HG03342 (cell line): ENCODE results near the gene PSD2.

Source experiments
- ATAC-seq: cut with Tn5 transposase; IDR thresholded peaks from one replicate; pipeline ENCODE4 v1.9.1; 2021; ENCODE audit warnings: mild to moderate bottlenecking, moderate library complexity; ENCODE audit not compliant: unreplicated experiment

The PSD2 gene

DNA sequence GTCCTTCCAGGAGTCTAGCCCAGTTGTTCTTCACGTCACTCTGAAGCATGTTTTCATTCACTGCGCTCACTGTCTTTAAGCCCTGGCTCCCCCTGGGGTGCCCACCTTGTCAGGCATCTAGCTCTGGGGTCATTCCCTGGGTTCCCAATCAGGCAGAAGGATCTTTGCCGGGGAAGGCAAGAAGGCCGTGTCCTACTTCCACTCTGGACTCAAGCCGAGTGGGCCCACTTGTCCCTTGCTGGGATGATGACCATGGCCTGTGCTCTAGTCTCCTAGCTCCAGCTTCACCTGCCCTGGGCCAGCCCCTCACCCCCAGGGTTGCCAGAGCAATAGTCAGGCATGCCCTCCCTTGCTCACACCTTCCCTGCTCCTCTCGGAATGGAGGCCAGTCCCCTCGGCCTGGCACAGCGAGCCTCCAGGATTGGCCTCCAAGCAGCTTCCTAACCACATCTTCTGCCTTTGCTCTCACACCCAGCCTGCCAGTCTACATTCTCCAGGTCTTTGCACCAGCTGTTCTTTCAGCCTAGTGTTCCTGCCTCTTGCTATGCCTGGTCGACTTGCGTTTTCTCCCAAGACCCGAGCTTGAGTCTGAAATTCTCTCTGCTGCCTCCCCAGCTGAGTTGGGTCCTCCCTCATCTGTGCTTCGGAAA lies 32.2 kb upstream of the PSD2 start:
- ATAC-seq: no peak

DNA sequence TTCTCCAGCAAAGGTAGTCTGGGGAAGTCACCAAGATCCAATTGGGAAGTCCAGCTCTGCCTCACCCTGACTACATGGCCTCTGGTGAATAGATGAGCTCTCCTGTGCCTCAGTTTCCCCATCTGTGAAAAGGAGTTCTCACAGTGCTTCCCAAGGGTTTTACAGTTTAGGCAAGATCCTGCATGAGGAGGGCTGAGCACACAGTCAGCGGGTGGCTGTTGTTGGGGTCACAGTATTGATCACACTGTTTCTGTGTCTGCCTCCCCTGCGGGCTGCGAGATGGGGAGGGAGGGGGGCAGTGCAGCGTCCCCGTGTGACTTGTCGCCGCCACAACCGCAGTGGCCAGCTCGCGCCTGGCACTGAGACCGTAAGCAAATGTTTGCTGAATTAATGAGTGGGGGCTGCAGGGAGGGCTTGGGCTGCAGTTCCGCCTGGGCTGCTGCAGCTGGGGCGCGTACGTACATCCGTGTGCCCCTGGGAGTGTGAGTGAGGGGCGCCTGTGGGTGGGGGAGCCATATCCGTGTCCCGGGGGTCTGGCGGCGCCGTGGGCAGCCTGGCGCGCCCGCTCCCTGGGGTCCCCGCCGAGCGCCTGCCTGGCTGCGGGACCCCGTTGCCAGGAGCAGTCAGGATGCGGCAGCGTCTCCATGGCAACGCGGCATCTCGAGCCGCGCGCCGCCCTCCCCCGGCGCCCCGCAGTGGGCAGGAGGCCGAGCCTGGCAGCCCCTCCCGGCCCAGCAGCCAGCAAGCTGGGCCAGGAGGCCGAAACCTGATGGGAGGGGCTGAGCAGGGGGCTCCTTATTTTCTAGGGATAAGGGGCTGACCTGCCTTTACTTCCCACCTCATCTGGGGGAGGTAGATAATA lies 31.4 kb upstream of the PSD2 start:
- no peak for ATAC-seq

DNA sequence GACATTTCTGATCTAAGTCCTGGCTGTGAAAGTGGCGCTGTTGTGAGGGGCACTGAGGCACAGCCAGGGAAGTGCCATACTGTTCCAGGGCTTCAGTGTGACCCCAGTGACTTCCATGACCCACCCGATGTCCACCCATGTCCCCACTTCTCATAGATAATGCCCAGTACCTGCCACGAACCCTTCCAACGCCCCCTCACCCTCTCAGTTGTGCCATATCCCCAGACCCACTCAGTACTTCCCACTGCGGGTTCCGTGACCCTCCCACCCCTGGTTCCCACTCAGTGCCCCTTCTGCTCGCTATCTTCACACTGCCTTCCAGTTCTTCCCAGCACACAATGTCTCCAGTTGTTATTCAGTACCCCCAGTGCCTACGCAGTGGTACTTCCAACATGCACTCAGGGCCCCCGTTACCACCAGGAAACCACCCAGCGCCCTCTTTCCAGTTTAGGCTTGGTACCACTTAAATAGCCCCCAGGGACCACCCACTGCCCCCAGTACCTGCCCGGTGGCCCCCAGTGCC lies 30.7 kb upstream of the PSD2 start:
- no peak for ATAC-seq

DNA sequence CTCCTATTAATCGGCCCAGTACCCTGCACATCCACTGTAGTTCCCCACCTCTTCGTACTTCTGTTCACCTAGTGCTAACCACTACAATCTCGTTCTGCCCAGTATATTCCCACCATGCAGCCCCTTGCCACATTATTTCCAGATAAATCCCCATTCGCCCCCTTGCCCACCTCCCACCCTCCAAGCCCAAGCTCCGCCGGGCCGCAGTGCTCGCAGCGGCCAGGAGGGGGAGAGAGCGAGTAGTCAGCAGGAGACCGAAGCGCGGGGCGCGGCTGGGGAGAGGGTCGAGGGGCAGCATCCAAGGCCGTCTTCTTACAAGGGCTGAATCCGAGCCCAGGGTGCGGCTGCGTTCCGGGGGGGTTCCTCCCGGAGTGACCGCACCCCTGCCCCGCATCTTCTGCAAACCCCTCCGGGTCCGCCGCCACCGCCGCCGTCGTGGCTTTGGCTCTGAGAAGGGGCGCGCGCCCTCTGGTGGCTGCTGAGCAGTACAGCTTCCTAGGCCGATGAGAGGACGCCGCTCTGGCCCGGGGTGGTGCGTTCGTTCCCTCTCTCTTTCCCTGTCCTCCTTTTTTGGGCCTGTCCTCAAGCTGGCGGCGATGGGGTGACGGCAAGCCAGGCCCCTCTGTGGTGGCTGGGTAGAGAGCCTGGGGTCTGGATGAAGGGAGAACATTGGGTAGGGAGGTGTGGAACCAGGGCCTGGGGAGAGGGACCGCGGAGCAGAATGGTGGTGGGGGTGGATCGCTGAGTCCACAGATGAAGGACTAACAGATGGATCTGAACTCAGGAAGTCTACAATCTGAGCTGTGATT lies 30.0 kb upstream of the PSD2 start:
- peak; percentile 75 for ATAC-seq

DNA sequence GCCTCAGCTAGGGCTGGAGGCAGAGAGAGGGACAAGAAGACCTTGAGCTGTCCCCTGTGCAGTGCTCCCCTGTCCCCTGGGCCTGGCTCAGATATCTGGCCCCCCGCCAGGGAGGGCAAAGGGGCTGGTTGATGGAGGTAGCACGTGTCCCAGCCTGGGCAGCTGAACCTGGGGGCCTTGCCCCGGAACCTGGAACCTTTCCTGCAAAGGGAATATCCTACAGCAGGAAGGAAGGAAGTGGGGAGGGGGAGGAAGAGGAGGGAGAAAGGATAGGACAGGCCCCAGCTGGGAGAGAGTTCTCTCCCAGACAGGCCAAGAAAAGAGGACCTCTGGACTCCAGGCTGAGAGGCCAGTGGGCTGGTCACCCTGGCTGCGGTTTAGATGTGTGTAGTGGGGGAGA lies 27.6 kb upstream of the PSD2 start:
- no peak for ATAC-seq

DNA sequence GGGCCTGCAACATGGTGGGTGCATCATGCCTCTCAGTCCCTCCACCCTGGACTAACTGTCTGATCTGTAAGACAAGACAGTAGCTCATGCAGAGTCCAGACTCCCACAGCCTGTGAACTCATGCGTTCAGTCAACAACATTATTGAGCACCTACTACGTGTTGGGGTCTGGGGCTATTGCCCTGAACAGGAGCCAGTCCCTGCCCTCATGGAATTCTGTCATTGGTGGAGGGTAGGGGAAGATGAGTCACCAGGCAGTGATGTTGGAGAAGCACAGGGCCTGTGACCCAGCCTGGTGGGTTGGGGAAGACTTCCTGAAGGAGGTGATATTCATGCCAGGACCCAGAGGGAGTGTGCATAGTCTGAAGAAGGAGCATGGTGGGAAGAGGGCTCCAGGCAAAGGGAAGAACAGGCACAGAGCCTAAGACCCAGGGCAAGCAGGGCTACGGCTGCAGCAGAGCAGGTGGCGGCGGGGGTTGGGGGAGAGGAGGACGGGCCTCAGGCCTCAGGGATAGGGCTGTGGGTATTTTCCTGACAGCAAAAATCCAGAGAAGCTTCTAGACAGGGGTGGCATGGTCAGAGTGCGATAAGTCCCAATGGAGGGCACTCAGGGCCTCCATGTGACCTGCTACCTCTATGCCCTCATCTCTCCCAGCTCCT lies 26.7 kb upstream of the PSD2 start:
- ATAC-seq: no peak

DNA sequence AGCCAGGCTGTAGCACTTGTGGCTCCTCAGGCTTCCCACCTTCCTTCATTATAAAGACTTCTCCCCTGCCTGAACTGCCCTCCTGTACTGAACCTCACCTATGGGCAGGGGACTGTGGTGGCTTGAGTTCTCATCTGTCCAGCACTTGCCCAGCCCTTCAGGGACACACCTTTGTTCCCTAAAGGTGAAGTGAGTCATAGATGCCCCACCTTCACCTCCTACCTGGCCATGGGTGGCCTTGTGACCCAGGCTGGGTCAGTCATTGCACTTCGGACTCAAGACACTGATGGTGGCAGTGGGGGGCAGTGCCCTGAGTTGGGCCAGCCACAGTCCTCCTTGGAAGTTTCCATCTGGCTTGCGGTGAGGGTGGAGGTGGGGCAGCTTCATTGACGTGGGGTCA lies 26.1 kb upstream of the PSD2 start:
- ATAC-seq: no peak

DNA sequence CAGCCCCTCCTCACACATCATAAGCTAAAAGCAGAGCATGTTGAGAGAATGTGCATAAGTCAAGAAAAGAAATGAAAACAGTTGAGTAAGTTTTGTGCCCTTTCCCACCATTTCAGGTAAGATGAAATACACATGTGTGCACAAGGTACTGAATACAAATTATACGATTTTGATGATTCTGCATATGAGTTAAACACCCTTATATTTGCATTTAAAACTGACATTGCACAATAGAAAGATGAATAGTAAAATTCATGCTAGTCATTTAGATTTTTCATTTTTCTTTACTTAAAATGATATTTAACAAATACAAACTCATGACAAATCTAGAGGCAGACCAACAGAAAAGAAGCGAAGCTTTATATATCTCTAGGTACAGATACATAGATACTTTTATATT lies 24.9 kb upstream of the PSD2 start:
- ATAC-seq: no peak

DNA sequence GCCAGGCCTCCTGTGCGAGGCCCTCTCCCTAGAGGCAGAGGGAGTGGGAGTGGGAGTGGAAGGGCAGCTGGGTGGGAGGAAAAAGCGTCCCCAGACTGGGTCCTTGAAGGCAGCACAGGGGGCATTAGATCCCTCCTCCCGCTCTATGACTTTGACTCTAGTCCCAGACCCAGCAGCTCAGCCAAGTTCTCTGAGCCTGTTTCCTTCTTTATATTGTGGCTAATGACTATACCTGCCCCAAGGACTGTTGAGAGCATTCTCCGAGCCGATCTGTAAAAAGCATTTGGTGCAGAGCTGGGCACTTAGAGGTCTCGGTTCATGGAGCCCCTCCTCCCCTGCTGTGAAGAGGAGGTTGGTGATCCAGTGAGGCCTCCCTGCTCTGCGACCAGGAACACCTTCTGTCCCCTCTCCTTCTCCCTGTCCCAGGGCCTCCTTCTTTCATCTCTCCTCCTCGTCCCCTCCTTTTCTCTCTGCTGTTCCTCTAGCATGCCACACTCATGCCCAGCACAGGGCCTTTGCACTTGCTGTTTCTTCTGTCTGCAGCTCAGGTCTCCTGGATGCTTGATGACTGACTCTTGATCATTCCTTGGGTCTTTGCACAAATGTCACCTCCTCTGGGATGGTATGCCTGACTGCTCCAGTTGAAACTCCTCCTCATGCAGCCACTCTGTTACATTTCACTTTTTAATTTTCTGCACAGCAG lies 23.4 kb upstream of the PSD2 start:
- ATAC-seq: no peak

DNA sequence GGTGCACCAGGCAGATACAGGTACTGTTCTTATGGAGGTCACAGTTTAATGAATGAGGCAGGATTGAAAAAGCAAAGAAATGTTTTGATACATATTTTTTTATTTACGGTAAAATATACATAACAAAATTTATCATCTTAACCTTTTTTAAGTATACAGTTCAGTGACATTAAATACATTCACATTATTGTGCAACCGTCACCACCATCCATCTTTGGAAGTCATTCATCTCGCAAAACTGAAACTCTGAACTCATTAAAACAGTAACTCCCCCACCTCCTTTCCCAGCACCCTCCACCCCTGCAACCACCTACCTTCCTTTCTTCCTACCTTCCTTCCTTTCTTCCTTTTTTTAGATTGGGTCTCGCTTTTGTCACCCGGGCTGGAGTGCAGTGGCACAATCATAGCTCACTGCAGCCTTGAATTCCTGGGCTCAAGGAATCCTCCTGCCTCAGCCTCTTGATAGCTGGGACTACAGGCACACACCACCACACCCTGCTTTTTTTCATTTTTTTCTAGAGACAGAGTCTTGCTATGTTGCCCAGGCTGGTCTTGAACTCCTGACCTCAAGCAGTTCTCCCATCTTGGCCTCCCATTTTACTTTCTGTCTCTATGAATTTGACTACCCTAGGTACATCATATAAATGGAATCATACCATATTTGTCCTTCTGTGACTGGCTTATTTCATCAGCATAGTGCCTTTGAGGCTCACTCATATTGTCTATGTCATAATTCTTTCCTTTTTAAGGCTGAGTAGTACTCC lies 22.5 kb upstream of the PSD2 start:
- ATAC-seq: no peak

DNA sequence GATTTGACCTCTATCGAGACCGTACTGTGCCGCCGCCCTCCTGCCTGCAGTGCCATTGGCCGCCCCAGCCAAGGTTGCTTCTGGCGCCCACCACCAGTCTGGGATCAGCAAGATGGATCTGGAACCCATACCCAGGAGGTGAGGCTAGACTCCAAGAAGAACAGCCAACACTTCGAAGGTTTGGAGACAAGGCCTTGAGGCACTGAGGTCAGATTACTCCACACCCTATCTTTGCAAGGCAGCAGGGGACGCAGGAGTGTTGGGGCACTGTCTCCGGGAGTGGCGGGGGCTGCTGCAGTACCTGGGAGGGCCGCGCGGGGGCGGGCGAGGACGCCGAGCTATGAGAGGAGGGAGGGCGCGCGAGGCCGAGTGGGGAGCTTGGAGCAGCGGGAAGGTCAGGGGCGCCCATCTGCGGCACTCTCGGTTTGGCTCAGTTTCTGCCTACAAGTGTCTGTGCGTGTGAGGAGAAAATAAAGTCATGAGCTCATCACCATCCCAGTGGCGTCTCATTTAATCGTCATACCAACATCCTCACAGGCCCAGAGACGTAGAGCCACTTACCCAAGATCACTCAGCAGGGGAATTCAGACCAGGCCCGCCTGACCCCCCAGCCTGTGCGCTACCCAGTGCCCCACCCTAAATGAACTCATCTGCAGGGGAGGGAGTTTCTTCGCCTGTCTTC lies 20.5 kb upstream of the PSD2 start:
- peak; percentile 88 for ATAC-seq

DNA sequence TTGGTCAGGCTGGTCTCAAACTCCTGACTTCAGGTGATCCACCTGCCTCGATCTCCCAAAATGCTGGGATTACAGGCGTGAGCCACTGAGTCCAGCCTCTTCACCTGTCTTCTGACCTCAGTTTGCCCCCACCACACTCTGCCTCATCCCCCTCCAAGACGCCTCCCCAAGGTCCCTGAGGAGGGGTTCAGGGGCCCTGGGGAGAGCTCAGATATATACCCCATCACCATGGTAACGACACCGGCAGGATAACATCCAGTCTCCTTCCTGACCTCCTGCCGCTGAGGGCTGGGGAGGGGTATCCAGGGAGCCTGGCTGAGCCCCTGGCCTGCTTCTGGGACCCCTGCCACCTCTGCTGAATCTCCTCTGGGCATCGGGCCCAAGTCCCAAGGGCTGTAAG lies 19.7 kb upstream of the PSD2 start:
- no peak for ATAC-seq

DNA sequence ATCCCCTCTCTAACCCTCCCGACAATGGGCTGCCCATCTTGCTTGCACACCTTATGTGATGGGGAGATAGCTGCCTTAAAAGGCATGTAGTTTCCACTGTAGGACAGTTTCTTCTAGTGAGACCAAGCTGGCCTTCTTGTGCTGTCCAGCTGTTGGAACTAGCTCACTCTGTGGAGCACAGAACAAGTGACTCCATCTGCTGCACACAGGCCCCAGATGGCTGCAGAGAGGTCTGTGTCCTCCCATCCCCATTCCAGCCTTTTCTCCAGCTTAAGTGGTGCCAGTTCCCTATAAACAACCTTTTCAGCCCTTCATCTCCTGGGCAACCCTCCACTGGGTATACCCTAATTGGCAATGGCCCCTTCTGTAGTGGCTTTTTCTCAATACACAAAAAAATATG lies 18.7 kb upstream of the PSD2 start:
- no peak for ATAC-seq

DNA sequence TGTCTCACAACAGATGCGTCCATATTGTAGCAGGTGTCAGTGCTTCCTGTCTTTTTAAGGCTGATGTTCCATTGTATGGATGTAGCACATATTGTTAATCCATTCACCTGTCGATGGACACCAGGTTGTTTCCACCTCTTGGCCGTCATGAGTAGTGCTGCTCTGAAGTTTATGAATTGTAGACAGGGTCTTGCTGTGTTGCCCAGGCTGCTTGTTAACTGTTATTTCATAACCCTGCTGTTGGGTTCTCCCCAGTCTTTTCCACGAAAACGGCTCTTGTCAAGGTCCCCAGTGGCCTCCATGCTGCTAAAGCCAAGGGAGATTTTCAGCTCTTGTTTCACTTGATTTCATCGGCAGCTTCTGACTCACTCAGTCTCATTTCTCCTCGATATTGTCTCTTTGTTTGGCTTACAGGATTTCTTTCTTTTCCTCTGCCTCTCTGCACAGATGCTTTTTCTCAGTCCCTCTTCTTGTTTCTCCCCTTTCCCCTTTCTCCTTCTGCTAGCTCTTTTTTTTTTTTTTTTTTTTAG lies 12.1 kb upstream of the PSD2 start:
- no peak for ATAC-seq

DNA sequence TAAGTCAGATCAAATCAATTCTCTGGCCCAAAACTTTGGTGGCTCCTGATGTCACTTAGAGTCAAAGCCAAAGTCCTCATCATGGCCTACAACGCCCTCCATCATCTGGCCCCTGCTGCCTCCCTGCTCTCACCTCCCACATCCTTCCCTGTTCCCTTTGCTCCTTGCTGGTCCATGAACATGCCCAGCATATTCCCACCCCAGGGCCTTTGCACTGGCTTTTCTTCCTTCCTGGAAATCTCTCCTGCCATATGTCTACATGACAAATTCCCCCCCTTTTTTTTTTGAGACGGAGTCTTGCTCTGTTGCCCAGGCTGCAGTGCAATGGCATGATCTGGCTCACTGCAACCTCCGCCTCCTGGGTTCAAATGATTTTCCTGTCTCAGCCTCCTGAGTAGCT lies 11.1 kb upstream of the PSD2 start:
- no peak for ATAC-seq

DNA sequence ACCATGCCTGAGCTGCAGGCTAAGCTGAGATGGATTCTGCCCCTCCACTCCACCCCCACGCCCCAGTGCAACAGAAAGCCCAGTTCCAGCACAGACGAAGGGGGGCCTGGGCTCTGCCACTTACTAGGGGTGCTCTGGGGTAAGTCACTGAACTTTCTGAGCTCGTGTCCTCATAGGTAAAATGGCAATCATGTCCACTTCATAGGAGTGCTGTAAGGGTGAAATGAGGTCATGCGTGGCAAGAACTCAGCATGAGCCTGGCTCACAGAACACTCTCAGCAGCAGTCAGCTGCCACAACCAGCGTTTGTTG lies 8.4 kb upstream of the PSD2 start:
- no peak for ATAC-seq

DNA sequence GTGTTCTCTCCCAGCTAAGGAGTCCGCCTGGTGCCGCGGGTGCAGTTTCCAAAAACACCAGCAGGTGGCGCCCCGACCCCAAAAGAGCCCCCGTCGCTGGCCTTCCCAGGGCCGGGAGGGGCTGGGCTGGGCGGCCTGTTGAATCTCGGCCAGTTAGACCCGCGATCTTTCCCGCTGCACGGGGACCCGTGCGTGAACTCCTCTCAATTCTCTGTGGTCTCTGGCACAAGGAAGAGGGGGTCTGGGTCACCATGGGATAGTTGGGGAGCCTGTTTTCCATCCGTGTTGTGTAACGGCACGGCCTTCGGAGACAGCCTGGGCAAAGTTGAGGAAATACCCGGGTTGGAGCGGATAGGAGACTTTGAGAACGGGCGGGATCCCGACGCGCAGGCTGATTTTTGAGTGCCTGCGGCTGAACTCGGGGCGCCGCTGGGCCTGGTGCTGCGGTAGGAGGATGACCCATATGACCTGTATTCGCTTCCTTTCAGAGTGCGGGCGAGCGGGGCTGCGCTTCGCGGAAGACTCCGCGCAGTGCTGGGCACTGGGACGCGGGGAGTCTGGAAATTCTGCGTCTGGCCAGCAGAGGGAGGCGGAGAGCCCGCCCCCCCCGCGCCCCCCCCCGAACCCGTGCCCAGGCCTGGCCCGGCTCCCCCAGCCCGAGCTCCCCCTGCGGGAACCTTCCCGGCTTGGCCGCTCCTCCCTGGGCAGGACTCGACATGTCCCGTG lies 7.9 kb upstream of the PSD2 start:
- ATAC-seq: peak; percentile 66

DNA sequence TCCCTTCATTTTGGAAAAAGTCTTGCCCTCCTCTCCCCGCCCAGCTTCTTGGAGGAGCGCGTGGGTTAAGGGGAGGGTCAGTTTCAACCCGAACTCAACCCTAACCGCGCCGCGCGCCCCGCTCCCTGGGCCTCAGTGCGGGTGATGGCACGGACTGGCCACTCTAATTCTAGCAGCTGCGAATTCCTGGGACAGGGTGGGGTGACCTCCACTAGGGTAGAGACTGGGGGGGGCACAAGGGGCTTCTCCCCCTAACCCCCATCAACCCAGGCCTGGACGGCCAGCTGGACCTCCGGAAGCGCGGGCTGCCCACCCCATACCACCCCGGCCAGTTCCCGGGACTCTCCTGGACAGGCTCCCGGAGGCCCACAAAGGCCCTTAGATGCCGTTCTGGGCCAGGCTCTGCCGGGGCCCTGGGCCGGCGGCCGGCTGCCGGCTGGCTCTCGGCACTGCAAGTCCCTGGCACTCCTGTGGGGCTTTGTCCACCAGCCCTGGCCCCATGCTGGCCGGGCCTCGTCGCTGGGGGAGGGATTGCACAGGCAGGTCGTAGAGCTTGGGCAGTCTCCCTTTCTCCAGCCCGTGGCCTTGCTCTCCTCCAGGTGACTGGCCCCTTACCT lies 7.2 kb upstream of the PSD2 start:
- no peak for ATAC-seq
